ENCODE data around the gene USP12. TPM values are rescaled to one million over a fixed set of nuclear protein-coding genes. Genes with fewer than 3 reads are reported as not detected.
A peak's percentile ranks its signal among the peaks of the same experiment; 100 is the strongest.

Gene USP12
- total RNA-seq, 2 experiments from 2014 or later: 35.7 to 40.1 TPM

DNA sequence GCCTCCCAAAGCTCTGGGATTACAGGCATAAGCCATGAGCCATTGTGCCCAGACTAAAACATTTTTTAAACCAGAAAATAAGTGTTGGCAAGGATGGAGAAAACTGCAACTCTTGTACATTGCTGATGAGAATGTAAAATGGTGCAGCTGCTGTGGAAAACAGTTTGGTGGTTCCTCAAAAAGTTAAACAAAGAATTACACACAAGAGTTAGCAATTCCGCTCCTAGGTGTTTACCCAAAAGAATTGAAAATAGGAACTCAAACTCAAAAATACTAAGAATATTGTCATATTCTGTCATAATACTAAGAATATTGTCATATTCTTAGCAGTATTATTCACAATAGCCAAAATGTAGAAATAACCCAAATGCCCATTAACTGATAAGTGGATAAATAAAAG is 39.7 kb upstream of the USP12 start:
- peaks cover 4% of the 10 kb centered on the region for H3K4me1 Mint-ChIP-seq (ENCODE audit: low read depth)
- ChIA-PET CTCF (no interaction called here), POLR2A (no interaction called here)
- intact Hi-C loops (cut with micrococcal nuclease): no loop called here
- no peak for DNase-seq
- H3K36me3 Mint-ChIP-seq (ENCODE audit: low read depth): peaks cover 1% of the 10 kb centered on the region
- H3K4me3 Mint-ChIP-seq: no peak overlapping the region
- H3K9me3 Mint-ChIP-seq: peaks cover 4% of the 10 kb centered on the region
- TF ChIP-seq, protein P1, sequence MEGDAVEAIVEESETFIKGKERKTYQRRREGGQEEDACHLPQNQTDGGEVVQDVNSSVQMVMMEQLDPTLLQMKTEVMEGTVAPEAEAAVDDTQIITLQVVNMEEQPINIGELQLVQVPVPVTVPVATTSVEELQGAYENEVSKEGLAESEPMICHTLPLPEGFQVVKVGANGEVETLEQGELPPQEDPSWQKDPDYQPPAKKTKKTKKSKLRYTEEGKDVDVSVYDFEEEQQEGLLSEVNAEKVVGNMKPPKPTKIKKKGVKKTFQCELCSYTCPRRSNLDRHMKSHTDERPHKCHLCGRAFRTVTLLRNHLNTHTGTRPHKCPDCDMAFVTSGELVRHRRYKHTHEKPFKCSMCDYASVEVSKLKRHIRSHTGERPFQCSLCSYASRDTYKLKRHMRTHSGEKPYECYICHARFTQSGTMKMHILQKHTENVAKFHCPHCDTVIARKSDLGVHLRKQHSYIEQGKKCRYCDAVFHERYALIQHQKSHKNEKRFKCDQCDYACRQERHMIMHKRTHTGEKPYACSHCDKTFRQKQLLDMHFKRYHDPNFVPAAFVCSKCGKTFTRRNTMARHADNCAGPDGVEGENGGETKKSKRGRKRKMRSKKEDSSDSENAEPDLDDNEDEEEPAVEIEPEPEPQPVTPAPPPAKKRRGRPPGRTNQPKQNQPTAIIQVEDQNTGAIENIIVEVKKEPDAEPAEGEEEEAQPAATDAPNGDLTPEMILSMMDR (IDR thresholded peaks at IDR 0.05): no peak
- H3K27me3 Mint-ChIP-seq: no peaks in the 10 kb centered on the region
- no peak overlapping the region for H3K27ac Mint-ChIP-seq
- no peak for ATAC-seq

DNA sequence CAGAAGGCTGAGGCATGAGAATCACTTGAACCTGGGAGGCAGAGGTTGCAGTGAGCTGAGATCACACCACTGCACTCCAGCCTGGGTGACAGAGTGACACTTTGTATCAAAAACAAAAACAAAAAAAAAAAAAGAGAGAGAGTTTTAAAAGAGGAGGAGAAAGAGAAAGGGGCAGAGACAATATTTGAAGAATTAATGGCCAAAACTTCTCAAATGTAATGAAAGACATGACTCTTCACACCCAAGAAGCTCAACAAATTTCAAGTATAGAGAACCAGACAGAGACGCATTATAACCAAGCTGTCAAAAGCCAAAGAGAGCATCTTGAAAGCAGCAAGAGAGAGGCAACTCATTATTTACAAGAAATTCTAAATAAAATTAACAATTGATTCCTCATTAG is 36.9 kb upstream of the USP12 start:
- H3K9me3 Mint-ChIP-seq: peaks cover 4% of the 10 kb centered on the region
- peaks cover 4% of the 10 kb centered on the region for H3K4me1 Mint-ChIP-seq (ENCODE audit: low read depth)
- H3K27ac Mint-ChIP-seq: no peak overlapping the region
- ATAC-seq (no peak), DNase-seq (no peak)
- no peaks in the 10 kb centered on the region for H3K27me3 Mint-ChIP-seq
- CTCF ChIA-PET: no interaction called here
- POLR2A ChIA-PET: no interaction called here
- H3K36me3 Mint-ChIP-seq (ENCODE audit: low read depth): no peaks in the 10 kb centered on the region
- TF ChIP-seq, protein P1 (IDR thresholded peaks at IDR 0.05): no peak
- no peak overlapping the region for H3K4me3 Mint-ChIP-seq
- intact Hi-C loops (cut with micrococcal nuclease): no loop called here

DNA sequence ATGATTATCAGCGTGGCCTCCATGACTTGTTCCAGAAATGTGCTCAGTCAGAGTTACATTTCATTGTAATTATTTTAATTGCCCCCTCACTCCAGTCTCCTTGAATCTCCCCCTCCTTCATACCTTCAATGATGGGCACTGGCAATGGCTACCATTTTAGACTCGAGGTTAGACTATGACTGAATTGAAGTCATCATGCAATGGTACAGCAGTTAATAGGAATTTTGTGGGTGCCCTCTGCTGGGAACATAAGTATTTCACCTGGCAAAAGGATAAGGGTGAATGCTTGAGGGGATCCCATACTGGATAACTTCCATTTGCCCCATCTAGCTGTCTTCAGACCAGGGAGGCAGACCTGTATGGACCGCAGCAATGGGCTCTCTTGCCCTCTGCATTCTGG is 32.2 kb upstream of the USP12 start:
- no peak overlapping the region for H3K27ac Mint-ChIP-seq
- H3K27me3 Mint-ChIP-seq: no peaks in the 10 kb centered on the region
- ChIA-PET CTCF (interaction anchor here (0.9 to 2.3 kb wide), 2 partner anchors 207 to 219 kb away, joined by 3 to 7 read pairs; no protein-coding TSS in a partner anchor), POLR2A (no interaction called here)
- DNase-seq: peak; percentile 4
- no peak for ATAC-seq
- H3K4me3 Mint-ChIP-seq: no peak overlapping the region
- intact Hi-C loops (cut with micrococcal nuclease): no loop called here
- peaks cover 5% of the 10 kb centered on the region for H3K4me1 Mint-ChIP-seq (ENCODE audit: low read depth)
- peaks cover 2% of the 10 kb centered on the region for H3K9me3 Mint-ChIP-seq
- no peaks in the 10 kb centered on the region for H3K36me3 Mint-ChIP-seq (ENCODE audit: low read depth)
- TF ChIP-seq, protein P1 (IDR thresholded peaks at IDR 0.05): no peak

DNA sequence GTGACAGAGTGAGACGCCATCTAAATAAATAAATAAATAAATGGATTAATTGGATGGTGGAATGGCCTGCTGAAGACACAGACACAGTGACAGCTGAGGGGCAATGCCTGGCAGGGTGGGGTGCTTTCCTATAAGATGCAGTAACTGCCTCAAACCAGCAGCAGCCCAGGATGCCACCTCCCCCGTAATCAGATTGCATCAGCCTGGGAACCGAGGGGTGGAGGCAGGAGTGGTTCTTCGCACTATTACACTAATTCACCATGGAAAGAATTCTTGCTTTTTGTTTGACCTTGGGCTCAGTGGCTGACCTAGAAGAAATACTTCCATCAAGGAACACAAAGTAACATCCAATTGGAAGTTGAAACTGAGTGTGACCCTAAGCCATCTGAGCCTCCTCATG is 31.6 kb upstream of the USP12 start:
- Mint-ChIP-seq H3K27me3 (no peaks in the 10 kb centered on the region), H3K4me1 (ENCODE audit: low read depth) (peaks cover 5% of the 10 kb centered on the region), H3K4me3 (no peak overlapping the region), H3K27ac (no peak overlapping the region), H3K36me3 (ENCODE audit: low read depth) (no peaks in the 10 kb centered on the region), H3K9me3 (no peaks in the 10 kb centered on the region)
- ChIA-PET POLR2A (no interaction called here), CTCF (interaction anchor here (2.3 kb wide), 1 partner anchor 218 kb away, joined by 7 read pairs; no protein-coding TSS in a partner anchor)
- TF ChIP-seq, protein P1 (IDR thresholded peaks at IDR 0.05): no peak
- no peak for ATAC-seq
- intact Hi-C loops (cut with micrococcal nuclease): no loop called here
- DNase-seq: no peak

DNA sequence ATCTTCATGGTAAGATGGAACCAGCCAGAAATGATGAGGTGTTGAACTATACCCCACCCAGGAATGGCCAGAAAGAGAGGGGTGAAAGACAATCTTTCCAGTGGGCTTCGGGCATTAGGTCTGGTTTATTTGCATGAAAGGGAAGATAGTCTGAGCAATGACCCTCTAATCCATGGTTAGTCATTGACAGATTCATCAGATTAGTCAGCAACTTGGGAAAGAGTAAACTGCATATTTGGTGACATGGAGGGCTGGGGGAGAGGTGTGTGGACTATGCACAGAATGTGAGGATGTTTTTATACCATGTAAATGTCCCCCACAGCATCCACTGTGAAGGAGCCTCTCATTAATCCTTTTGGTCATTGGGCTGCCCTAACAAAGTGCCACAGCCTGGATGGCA is 30.1 kb upstream of the USP12 start:
- Mint-ChIP-seq H3K27ac (no peak overlapping the region), H3K36me3 (ENCODE audit: low read depth) (peaks cover 3% of the 10 kb centered on the region), H3K9me3 (peaks cover 3% of the 10 kb centered on the region), H3K4me1 (ENCODE audit: low read depth) (peaks cover 5% of the 10 kb centered on the region), H3K4me3 (no peak overlapping the region), H3K27me3 (peaks cover 4% of the 10 kb centered on the region)
- ChIA-PET CTCF (no interaction called here), POLR2A (no interaction called here)
- TF ChIP-seq, protein P1 (IDR thresholded peaks at IDR 0.05): no peak
- intact Hi-C loops (cut with micrococcal nuclease): no loop called here
- ATAC-seq (no peak), DNase-seq (no peak)
